NCI-H526 treated with DMSO at 0.1 percent for 48 hours (cell line): Measurements from ENCODE around the gene ZNF544.
"Not testable (repeated sequence)": the region's sequence is repeated elsewhere in the genome, so short reads cannot be mapped to it uniquely, and the experiment has no call there.

ENCODE experiments used
- DNase-seq: peaks from one replicate; lab custom pipeline; 2025; lab: John Stamatoyannopoulos, UW

Gene ZNF544

DNA sequence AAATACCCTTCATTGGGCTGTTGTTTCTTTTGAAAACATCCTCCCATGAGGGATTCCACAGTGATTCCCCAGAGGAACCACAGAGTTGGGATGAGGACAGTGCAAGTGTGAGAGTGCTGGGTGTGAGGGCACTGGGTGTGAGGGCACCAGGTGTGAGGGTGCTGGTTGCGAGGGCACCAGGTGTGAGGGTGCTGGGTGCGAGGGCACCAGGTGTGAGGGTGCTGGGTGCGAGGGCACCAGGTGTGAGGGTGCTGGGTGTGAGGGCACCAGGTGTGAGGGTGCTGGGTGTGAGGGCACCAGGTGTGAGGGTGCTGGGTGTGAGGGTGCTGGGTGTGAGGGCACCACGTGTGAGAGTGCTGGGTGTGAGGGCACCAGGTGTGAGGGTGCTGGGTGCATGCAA is 29.5 kb downstream of the ZNF544 start:
- not testable (repeated sequence) for DNase-seq

DNA sequence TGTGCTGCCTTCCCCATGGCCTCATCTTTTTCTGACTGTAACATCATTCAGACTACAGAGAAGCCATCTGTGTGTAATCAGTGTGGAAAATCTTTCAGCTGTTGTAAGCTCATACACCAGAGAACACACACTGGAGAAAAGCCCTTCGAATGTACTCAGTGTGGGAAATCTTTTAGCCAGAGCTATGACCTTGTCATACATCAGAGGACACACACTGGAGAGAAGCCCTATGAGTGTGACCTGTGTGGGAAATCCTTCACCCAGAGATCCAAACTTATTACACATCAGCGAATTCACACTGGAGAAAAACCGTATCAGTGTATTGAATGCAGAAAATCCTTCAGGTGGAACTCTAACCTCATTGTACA is 32.9 kb downstream of the ZNF544 start:
- DNase-seq = no peak

DNA sequence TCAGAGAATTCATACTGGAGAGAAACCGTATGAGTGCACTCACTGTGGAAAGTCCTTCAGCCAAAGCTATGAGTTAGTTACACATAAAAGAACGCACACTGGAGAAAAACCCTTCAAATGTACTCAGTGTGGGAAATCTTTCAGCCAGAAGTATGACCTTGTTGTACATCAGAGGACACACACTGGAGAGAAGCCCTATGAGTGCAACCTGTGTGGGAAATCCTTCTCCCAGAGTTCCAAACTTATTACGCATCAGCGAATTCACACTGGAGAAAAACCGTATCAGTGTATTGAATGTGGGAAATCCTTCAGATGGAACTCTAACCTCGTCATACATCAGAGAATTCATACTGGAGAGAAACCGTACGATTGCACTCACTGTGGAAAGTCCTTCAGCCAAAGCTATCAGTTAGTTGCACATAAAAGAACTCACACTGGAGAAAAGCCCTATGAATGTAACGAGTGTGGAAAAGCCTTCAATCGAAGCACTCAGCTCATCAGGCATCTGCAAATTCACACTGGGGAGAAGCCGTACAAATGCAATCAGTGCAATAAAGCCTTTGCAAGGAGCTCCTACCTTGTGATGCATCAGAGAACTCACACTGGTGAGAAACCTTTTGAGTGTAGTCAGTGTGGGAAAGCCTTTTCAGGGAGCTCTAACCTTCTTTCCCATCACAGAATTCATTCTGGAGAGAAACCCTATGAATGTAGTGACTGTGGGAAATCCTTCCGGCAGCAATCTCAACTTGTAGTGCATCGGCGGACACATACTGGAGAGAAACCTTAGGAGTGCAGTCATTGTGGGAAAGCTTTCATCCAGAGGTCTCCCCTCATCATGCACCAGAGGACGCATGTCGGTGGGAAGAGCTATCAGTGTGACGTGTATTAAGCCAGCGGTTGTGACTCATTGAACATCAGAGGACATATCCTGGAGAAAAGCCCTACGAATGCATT is 33.5 kb downstream of the ZNF544 start:
- no peak for DNase-seq

DNA sequence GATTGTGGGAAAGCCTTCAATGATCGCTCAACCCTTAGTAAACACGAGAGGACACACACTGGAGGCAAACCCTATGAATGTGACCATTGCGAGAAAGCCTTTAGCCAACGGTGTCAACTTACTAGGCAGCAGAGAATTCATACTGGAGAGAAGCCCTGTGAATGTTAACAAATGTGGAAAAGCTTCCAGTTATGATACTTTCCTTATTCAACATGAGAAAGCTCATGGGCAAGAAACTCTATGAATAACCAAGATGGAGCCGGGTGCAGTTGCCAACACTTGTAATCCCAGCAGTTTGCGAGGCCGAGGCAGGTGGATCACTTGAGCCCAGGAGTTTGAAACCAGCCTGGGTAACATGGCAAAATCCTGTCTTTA is 34.2 kb downstream of the ZNF544 start:
- no peak for DNase-seq

DNA sequence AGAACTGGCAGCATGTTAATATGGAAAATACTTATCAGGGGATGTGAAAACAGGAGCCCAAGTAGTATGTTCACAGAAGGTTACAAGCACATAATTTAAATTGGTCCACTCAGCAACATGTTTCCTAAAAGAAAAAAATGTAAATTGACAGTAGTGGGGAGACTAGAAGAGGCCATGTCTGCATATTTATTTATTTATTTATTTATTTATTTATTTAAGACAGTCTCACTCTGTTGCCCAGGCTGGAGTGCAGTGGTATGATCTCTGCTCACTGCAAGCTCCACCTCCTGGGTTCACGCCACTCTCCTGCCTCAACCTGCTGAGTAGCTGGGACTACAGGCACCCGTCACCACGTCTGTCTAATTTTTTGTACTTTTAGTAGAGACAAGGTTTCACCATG is 36.4 kb downstream of the ZNF544 start:
- no peak for DNase-seq

DNA sequence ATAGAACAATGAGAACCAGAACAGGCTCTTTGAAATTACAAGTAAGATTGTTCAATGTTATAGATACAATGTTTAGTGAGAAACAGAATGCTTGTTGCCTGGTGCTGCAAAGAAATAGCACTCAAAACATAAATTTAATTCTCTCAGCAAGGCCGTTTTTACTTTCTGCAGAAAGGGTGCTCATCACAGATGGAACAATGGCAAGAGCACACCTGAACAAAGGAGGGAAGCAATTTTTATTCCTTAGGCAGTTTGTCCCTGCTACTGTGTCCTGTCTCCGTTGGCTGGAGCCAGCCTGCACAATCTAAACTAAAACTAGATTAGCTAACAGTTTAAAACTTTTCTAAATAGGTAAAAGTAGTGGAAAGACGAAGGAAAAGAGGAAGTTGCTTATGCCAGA is 39.6 kb downstream of the ZNF544 start:
- DNase-seq = no peak

DNA sequence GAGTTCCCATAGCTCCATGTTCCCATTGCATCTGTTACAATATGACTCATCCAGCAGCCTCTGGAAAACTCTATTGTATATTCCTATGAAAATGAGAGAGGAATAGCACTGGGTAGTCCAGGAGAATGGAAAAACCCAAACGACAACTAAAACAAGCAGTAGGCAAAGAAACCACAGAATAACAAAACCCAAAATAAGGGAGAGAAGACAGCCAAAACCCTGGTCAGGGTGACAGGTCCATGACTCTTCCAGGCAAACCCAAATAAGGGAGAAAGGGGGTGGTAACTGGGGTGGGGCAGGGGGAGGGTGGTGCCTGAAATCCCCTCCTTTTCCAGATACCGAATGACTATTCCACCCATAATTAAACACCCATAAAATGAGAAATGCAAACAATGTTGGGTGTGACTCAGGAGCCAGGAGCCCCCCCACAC is 46.1 kb downstream of the ZNF544 start:
- no peak for DNase-seq

DNA sequence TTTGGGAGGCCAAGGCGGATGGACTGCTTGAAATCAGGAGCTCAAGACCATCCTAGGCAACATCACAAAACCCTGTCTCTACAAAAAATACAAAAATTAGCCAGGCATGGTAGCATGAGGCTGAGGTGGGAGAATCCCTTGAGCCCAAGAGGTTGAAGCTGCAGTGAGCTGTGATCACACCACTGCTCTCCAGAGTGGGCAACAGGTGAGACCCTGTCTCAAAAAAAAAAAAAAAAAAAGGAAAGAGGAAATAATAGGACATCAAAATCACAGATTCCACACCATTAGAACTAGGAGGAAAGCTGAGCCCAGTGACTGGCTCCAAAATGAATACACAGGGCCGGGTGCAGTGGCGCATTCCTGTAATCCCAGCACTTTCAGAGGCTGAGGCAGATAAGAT is 46.9 kb downstream of the ZNF544 start:
- DNase-seq = no peak

DNA sequence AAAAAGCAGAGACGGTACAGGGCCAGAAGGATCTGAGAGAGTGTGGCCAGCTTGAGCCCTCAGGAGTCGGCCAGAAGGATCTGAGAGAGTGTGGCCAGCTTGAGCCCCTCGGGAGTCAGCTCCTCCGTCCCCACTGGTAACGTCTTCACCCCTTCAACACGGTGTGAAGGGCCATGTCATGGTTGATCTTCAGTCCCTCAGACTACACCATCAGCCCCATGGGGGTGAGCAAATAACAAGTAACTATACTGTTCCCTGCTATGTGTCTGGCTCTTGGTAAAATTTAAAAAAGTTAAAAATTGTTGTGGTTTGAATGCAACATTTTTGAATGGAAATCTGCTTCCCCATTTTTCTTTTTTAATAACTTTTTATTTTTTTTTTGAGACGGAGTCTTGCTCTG is 48.5 kb downstream of the ZNF544 start:
- DNase-seq = no peak

DNA sequence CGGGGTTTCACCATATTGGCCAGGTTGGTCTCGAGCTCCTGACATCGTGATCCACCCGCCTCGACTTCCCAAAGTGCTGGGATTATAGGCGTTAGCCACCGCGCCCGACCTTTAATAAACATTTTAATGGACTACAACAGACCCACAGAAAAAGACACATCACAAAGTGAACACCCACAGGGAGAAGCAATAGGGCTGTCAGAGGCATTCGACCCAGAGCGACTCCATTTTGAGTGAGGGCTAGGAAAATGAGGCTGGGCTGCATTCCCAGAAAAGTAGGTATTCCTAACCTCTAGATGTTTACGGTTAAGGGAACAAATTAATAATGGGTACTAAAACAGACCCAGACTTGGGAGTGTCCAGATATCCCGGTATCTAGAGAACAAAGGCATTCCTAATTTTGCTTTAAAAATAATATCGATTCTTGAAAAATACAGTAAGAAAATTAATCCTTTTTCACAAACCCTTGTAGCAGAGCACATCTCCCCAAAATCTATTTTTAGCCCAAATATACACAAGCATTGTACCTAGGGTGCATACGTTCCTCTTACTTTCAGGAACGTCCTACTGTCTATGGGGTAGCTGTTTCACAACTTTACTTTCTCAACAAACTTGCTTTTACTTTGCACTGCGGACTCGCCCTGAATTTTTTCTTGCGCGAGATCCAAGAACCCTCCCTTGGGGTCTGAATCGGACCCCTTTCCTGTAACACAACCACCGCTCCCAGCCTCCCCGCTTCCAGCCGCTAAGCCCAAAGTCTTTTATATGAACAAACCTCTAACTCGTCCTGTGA is 49.2 kb downstream of the ZNF544 start:
- no peak for DNase-seq

DNA sequence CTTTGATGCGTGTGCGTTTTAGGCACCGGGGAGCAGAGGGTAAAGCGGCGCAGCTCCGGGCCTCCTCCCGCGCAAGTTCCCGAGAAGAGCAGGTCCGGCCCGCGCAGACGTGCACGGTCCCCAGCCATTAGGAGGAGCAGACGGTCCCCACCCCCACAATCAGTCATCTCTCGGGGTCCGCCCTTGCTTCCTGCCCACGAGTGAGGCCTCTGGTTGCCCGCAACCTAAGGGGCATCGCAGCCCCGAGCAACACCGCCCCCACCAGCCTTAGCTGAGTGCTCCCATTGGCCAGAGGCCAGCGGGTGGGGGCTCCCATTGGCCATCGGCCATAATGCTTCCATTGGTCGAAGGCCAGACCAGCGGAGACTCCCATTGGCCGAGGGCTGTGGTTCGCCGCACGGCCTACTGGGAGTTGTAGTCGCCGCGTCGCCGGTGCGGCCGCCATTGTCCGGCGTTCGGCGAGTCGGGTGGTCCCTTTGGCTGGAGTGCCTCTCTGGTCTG is 49.9 kb downstream of the ZNF544 start, which contains the start of gene ZNF8:
Gene ZNF8 (plus strand): TSS at position 415 of the 501 bp plus-strand sequence. CDS start 127 bp downstream, outside the sequence.
- DNase-seq = peak; percentile 91

DNA sequence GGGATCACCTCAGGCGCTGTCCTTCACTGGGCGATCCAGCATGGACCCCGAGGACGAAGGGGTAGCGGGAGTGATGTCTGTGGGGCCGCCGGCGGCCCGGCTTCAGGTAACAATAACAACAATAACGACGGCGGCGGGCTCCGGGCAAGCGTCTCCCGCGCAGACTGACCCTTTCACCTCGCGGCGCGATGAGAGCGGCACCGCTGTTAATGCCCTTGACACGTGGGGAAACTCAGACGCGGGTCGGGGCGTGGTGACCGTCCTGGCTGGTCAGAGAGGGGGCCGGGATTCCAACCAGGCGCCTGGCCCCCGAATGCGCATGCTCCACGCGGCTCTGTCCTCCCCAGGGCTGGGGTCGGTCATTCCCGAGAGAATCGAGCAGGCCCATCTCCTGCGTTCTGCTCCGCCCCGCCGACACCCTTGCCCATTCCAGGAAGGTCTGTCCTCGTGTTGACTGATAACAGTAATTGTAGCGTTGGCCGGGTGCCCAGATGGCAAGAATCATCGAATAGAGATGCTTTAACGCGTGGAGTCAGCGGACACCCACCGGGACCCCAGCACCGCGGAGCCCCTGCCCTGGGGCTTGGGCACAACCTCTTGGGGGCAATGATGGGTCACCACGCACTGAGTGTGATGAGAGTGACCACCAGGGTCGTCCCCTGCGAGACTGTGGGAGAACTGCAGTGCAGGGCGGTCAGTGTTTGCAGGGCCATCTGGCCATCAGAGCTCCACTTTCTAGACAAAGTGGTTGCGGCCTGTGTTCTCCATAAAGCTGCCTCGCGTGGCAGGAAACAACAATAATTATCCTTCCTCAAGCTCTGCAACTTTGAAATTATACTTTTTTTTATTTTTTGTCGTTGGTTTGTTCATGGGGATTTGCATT is 50.6 kb downstream of the ZNF544 start:
- no peak for DNase-seq

DNA sequence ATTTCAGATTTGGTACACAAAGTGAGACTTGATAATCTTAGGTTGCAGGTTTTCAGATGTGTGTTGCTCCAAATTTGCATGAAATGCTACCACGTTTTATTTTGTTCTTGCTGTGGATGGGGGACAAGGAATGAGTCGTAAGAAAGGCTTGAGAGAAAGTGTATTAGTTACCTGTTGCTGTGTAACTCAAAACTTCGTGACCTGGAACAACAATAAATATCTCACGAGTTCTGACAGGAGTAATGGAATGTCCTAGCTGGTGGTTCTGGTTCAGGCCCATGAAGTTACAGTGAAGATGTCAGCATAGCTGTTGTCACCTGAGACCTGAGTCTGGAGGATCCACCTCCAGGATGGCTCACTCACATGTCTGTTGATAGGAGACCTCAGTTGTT is 51.2 kb downstream of the ZNF544 start:
- DNase-seq = no peak

DNA sequence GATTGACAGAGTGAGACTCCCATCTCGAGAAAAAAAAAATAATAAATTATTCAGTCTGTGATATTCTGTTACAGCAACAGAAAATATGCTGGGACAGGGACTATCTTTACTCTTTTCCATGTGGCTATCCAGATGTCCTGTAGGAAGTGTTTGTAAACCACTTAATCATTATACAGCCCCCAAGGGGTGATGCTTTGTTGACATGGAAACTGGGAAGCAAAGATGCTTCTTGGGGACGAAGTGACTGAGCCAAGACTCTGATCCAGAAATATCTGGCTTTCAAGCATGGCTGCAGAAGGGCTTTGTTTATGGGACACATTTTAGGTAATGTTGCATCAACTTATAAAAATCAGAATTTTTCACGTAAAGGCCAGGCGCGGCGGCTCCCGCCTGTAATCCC is 55.5 kb downstream of the ZNF544 start:
- no peak for DNase-seq

DNA sequence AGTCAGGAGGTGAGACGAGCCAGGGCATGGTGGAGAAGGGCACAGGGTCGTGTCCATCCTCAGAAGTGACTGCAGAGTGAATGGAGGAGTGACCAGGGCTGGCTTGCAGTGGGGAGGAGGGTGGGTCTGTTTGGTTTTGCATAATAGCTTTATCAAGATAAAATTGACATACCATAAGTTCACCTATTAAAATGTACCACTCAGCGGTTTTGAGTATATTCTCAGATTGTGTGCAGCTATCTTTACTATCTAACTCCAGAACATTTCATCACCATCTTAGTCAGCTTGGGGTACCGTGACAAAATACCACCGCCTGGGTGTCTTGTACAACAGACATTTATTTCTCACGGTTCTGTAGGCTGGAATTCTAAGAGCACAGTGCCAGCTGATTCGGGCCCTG is 63.2 kb downstream of the ZNF544 start:
- DNase-seq = no peak

DNA sequence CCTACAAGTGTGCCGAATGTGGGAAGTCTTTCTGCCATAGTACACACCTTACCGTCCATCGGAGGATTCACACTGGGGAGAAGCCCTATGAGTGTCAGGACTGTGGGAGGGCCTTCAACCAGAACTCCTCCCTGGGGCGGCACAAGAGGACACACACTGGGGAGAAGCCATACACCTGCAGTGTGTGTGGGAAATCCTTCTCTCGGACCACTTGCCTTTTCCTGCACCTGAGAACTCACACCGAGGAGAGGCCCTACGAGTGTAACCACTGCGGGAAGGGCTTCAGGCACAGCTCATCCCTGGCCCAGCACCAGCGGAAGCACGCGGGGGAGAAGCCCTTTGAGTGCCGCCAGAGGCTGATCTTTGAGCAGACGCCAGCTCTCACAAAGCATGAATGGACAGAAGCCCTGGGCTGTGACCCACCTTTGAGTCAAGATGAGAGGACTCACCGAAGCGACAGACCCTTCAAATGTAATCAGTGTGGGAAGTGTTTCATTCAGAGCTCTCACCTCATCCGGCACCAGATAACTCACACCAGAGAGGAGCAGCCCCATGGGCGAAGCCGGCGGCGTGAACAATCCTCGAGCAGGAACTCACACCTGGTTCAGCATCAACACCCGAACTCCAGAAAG is 66.1 kb downstream of the ZNF544 start:
- no peak for DNase-seq

DNA sequence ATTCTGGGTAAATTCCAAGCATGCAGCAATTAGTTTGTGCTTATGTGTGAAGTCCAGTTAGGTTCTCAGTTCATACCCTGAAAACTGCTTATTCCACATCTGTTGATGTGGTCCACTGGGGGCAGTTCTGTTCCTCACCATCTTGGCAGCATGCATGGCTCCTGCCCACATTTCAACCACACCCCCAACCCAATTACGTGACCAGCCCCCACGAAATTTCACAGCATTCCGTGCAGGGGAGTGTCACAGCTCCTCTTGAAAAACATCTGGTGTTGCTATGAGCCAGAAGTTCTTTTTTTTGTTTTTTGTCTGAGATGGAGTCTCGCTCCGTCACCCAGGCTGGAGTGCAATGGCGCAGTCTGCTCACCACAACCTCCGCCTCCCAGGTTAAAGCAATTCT is 67.4 kb downstream of the ZNF544 start:
- no peak for DNase-seq

DNA sequence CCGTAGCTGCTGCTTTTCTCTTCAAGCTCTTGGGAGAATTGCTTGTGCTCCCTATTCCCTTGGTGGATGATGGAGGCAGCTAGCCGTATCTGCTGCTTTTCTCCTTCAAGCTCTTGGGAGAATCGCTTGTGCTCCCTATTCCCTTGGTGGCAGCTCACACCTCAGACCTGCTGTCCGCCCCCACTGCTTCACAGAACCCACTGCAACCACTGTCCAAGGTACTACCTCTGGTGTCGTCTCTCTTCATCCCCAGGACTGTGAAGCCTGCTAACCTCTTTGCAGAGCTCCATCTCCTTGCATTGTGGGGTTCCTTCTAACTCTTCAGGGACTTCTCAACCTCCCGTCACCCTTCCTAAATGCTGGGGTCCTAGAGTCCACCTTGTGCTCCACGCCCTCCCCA is 71.9 kb downstream of the ZNF544 start:
- no peak for DNase-seq

DNA sequence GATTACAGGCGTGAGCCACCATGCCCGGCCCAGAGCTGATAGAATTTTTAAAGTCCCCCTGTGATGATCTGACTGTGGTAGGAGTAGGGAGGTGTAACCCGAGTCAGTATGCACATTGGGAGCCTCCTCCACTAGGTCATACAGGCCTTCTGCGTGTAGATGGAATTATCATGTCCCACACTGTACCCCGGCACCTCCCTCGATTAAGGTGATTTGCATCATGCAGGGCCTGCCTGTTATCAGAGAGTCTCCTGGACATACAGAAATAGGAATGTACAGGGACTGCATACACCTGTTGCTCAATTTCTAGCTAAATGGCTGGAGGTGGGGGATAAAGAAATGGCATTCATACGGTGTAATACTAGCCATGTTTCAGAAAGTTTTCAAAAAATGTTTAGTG is 75.5 kb downstream of the ZNF544 start:
- DNase-seq = no peak

DNA sequence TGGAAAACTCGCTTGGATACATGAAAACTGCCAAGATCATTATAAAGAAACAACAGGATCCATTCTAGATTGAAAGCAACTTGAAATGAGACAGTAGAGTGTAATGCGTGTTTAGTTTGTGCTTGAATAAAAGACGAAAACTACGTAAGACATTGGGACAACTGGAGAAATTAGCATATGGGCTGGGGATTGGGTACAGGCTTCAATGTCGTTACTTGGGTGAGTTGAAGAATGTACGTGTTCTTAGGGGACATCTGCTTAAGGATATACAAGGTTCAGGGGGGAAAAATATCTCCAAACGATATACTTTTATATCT is 76.0 kb downstream of the ZNF544 start:
- DNase-seq = no peak

DNA sequence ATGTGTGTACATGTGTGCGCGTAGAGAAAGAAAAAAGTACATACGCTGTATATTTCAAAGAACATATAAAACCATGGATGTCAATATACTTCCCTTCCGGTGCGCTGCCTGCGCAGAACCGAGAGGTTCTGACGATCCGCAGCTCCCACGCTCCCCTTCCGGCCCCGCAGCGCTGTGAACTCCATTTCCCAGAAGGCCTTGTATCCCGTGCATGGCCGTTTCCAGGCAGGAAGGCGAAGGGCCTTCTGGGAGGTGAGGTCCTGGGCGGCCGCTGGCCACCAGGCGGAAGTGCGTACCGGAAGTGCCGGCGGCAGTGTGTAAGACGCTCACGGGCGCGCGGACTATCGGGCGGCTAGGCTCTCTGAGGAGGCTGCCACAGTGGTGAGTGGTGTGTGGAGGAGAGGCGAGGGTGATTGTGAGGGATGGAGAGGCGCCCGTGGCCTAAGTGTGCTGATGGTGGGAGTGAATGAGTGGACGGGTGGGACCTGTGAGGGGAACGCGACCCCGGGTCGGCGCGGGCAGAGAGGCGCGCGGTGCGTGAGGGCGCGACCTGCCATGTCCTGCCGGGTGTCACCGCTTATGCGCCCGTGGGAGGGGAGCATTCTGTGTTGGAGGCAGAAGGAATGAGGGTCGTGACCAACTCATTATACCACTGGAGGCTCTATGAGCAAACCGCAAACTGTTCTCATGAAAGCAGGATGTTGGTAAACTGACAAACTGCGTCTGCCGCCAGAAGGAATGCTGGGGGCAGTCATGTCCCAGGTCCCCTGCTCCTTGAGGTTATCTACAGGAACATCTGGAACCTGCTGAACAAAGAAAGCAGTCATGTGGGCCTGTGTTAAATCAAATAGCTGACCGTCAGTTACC is 76.6 kb downstream of the ZNF544 start, which contains the start of gene ERVK3-1:
Gene ERVK3-1 (plus strand): TSS at position 313 of the 867 bp plus-strand sequence. CDS start 6,792 bp downstream, outside the sequence.
- peak; percentile 91 for DNase-seq
